ENCODE results near the gene RELT. TPM values are rescaled to one million over a fixed set of nuclear protein-coding genes. Genes with fewer than 3 reads are reported as not detected.

Gene RELT
- total and polyA plus RNA-seq, 2 experiments from 2014 or later, result 2.0 to 6.3 TPM

DNA sequence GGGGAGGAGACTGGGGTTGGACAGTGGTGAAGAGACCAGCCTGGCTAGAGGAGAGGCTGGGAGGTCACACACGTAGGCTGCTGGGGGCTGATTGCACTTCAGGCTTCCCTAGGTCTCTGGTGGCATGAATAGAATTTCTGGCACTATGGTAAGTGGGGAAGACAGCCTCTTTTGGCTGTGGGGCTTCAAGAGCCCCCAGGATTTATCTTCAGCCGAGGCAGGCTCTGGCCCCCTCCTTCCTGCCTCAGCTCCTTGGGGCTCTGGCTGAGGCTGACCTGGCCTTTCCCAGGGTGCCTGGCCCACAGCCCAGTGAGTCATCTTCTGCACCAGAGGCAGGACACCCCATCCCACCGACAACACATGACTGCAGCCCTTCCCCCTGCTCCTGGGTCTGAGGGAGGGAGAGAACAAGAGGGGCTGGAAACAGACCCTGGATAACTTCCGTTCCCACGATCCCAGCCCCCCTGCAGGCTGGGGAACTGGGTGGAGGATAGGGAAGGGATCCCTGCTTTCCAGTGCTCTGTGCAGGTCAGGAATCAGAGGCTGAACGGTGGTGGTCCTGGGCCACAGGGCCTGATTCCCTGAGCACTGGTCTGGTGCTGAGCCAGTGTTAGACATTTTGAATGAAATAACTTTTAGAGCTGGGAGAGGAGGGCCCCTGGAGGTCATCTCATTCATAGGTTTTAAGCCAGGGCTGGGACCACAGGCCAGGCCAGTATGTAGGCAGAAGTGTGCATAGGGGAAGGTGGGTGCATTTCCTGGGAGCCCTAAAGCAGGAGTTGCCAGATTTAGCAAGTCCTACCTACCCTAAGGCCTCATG lies 41.6 kb upstream of the RELT start:
- TF ChIP-seq, protein P1, sequence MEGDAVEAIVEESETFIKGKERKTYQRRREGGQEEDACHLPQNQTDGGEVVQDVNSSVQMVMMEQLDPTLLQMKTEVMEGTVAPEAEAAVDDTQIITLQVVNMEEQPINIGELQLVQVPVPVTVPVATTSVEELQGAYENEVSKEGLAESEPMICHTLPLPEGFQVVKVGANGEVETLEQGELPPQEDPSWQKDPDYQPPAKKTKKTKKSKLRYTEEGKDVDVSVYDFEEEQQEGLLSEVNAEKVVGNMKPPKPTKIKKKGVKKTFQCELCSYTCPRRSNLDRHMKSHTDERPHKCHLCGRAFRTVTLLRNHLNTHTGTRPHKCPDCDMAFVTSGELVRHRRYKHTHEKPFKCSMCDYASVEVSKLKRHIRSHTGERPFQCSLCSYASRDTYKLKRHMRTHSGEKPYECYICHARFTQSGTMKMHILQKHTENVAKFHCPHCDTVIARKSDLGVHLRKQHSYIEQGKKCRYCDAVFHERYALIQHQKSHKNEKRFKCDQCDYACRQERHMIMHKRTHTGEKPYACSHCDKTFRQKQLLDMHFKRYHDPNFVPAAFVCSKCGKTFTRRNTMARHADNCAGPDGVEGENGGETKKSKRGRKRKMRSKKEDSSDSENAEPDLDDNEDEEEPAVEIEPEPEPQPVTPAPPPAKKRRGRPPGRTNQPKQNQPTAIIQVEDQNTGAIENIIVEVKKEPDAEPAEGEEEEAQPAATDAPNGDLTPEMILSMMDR (conservative IDR thresholded peaks at IDR 0.05; ENCODE audit: low read depth in 2 of 2), result peak in 1 of 2 experiments; percentile 20; a peak in 1 of 4 replicates
- no peak for TF ChIP-seq JUNB (IDR thresholded peaks at IDR 0.05; ENCODE audit: unreplicated experiment)
- H3K4me1 ChIP-seq (ENCODE audit: insufficient read depth), result peaks cover 45% of the 10 kb centered on the region
- no peaks in the 10 kb centered on the region for H3K9me2 ChIP-seq (ENCODE audit: insufficient read depth)
- Mint-ChIP-seq H3K4me3 (no peak overlapping the region), H3K4me1 (peaks cover 46% of the 10 kb centered on the region), H3K27ac (no peak overlapping the region), H3K36me3 (ENCODE audit: low read depth) (no peaks in the 10 kb centered on the region), H3K27me3 (ENCODE audit: insufficient read depth, low read depth, poor library complexity) (peaks cover 49% of the 10 kb centered on the region), H3K9me3 (no peaks in the 10 kb centered on the region)
- peaks cover 39% of the 10 kb centered on the region for H3K27me3 ChIP-seq (ENCODE audit: insufficient read depth)
- H3K4me2 ChIP-seq, result peak overlapping the region; percentile 26; the same call in 1 of the 2 replicates
- no peaks in the 10 kb centered on the region for H3K79me2 ChIP-seq (replicated peaks; ENCODE audit: insufficient read depth)
- H3K27ac ChIP-seq (ENCODE audit: low read depth), result no peak overlapping the region
- H3F3A ChIP-seq (replicated peaks; ENCODE audit: low read depth), result 0 out of 2 replicates have a peak, but pooled peaks cover 5% of the 10 kb centered on the region
- H4K20me1 ChIP-seq (replicated peaks; ENCODE audit: insufficient read depth), result peaks cover 20% of the 10 kb centered on the region
- no peak overlapping the region for H3K4me3 ChIP-seq
- no peak for ATAC-seq
- H3K36me3 ChIP-seq (ENCODE audit: insufficient read depth), result no peaks in the 10 kb centered on the region
- H2AFZ ChIP-seq, result no peak overlapping the region
- no peak for DNase-seq (ENCODE audit: low spot score)

DNA sequence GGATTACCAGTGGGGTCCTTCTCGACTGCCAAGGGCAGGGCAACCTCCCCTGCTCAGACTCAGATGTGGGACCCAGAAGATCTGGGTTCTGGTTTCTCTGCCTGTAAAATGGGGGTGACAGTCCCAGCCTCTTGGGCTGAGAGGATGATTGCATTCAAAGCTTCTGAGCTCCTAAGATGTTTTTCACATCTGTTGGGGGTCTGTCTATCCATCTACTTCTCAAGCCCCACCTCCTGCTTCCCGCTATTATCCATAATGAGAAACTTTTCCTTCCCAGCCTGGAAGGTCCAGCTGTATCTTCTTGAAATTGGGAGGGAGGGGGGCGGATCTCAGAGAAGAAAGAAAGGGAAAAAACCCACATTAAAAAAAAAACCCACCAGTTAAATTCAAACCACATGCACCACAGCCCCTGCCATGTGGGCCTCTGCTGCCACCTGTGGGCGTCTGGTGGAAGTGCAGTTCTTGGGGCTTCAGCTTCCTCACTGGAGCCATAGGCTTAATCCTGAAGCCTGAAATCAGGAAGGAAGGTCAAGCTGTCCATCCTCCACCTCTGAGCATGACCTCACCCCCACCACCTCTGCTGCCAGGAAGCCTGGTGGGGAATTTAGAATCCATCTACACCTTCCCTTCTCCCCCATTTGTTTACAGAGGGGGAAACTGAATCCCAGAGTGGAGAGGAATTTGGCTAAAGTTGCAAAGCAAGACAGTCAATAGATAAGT lies 40.8 kb upstream of the RELT start:
- Histone ChIP-seq H4K20me1 (replicated peaks; ENCODE audit: insufficient read depth) (peaks cover 20% of the 10 kb centered on the region), H3K4me1 (ENCODE audit: insufficient read depth) (peaks cover 48% of the 10 kb centered on the region), H3K4me2 (peak overlapping the region; percentile 24; the same call in 1 of the 2 replicates), H3K4me3 (no peak overlapping the region), H3K27me3 (ENCODE audit: insufficient read depth) (peaks cover 39% of the 10 kb centered on the region), H3K27ac (ENCODE audit: low read depth) (no peak overlapping the region), H3K79me2 (replicated peaks; ENCODE audit: insufficient read depth) (no peaks in the 10 kb centered on the region), H2AFZ (no peak overlapping the region), H3F3A (replicated peaks; ENCODE audit: low read depth) (0 out of 2 replicates have a peak, but pooled peaks cover 5% of the 10 kb centered on the region), H3K9me2 (ENCODE audit: insufficient read depth) (no peaks in the 10 kb centered on the region), H3K36me3 (ENCODE audit: insufficient read depth) (no peaks in the 10 kb centered on the region)
- TF ChIP-seq EZH2phosphoT487 (IDR thresholded peaks at IDR 0.05; ENCODE audit: unreplicated experiment) (no peak), ZNF114 (CRISPR knock-in tag; IDR thresholded peaks at IDR 0.05) (no peak)
- TF ChIP-seq, protein P1 (conservative IDR thresholded peaks at IDR 0.05; ENCODE audit: low read depth in 2 of 2), result peak; percentile 96 to 99
- Mint-ChIP-seq H3K4me1 (peaks cover 49% of the 10 kb centered on the region), H3K27ac (no peak overlapping the region), H3K36me3 (ENCODE audit: low read depth) (no peaks in the 10 kb centered on the region), H3K27me3 (ENCODE audit: insufficient read depth, low read depth, poor library complexity) (peaks cover 51% of the 10 kb centered on the region), H3K9me3 (no peaks in the 10 kb centered on the region), H3K4me3 (no peak overlapping the region)
- ATAC-seq (peak; percentile 38), DNase-seq (ENCODE audit: low spot score) (peak; percentile 86)

Measured in GM23338 (cell line).